Neural progenitor cell (in vitro differentiated cells): ENCODE results near the gene SPTBN1. TPM values are rescaled to one million over a fixed set of nuclear protein-coding genes. Genes with fewer than 3 reads are reported as not detected.

Experiments
- DNase-seq: peaks from one replicate; pipeline ENCODE4 v3.0.0-alpha.2; 2016; ENCODE audit warnings: low spot score
- H2AFZ ChIP-seq: fragments of 200-600 bp; sonication (generic); replicated peaks from 2 replicates; pipeline ENCODE4 v1.6.1; 2016; ENCODE audit warnings: antibody characterized with exemption
- H3F3A ChIP-seq: fragments of 200-600 bp; sonication (generic); 2 replicates; pipeline ENCODE4 v1.6.1; 2016; ENCODE audit warnings: antibody characterized with exemption, low read depth
- H3K27ac ChIP-seq: fragments of 200-600 bp; sonication (generic); 2 replicates; pipeline ENCODE4 v1.5.1; 2016; ENCODE audit warnings: mild to moderate bottlenecking
- H3K27me3 ChIP-seq: fragments of 200-600 bp; sonication (generic); 2 replicates; pipeline ENCODE4 v1.6.1; 2016; ENCODE audit warnings: mild to moderate bottlenecking, moderate library complexity
- H3K36me3 ChIP-seq: fragments of 200-600 bp; sonication (generic); 2 replicates; pipeline ENCODE4 v1.5.1; 2016
- H3K4me1 ChIP-seq: fragments of 200-600 bp; sonication (generic); 2 replicates; pipeline ENCODE4 v1.6.1; 2016; ENCODE audit warnings: mixed run types
- H3K4me2 ChIP-seq: fragments of 200-600 bp; sonication (generic); 2 replicates; pipeline ENCODE4 v1.6.1; 2016
- H3K4me3 ChIP-seq: fragments of 200-600 bp; sonication (generic); 2 replicates; pipeline ENCODE4 v1.5.1; 2016
- H3K79me2 ChIP-seq: fragments of 200-600 bp; sonication (generic); 2 replicates; pipeline ENCODE4 v1.6.1; 2016; ENCODE audit warnings: low read depth
- H3K9ac ChIP-seq: fragments of 200-600 bp; sonication (generic); 2 replicates; pipeline ENCODE4 v1.6.1; 2016
- H3K9me3 ChIP-seq: fragments of 200-600 bp; sonication (generic); 2 replicates; pipeline ENCODE4 v1.5.1; 2016; ENCODE audit warnings: low read depth
- H4K20me1 ChIP-seq: fragments of 200-600 bp; sonication (generic); 2 replicates; pipeline ENCODE4 v1.6.1; 2016; ENCODE audit warnings: low read depth
- H3K27ac Mint-ChIP-seq: 3 replicates; pipeline ENCODE4 v1.8.0; 2021; ENCODE audit warnings: mixed read lengths
- H3K27me3 Mint-ChIP-seq: 2 replicates; pipeline ENCODE4 v1.8.0; 2022; ENCODE audit warnings: low read depth, mild to moderate bottlenecking, inconsistent platforms, moderate library complexity, mixed read lengths; ENCODE audit not compliant: insufficient read depth
- H3K36me3 Mint-ChIP-seq: 3 replicates; pipeline ENCODE4 v1.8.0; 2021; ENCODE audit warnings: mixed read lengths
- H3K4me1 Mint-ChIP-seq: 3 replicates; pipeline ENCODE4 v1.8.0; 2021; ENCODE audit warnings: mixed read lengths
- H3K4me3 Mint-ChIP-seq: 3 replicates; pipeline ENCODE4 v1.8.0; 2021; ENCODE audit warnings: mild to moderate bottlenecking, moderate library complexity, mixed read lengths
- H3K9me3 Mint-ChIP-seq: 3 replicates; pipeline ENCODE4 v1.8.0; 2020; ENCODE audit warnings: mixed read lengths
- EZH2 ChIP-seq: fragments of 200-600 bp; sonication (generic); IDR thresholded peaks from 2 replicates; pipeline ENCODE4 v1.6.1; 2017; ENCODE audit warnings: antibody characterized with exemption, mild to moderate bottlenecking, moderate library complexity
- EZH2phosphoT487 ChIP-seq: fragments of 200-600 bp; sonication (generic); IDR thresholded peaks from 2 replicates; pipeline ENCODE4 v1.6.1; 2017; ENCODE audit warnings: antibody characterized with exemption
- total RNA-seq: library from RNA; depleted of rRNA; stranded (reverse); fragments of >200 nt; gene quantifications from 2 replicates; pipeline ENCODE4 v1.2.3, GENCODE V29; 2015; ENCODE audit warnings: low replicate concordance
- TF ChIP-seq, protein P1 (sequence below): fragments of 200-600 bp; sonication (generic); IDR thresholded peaks from 2 replicates; pipeline ENCODE4 v1.5.1; 2017; ENCODE audit warnings: antibody characterized with exemption, mild to moderate bottlenecking

Gene SPTBN1
- total RNA-seq, 1 donor from 2014 or later, result 94.2 TPM

GRCh38 chr2:54710216-54710615 lies 254.1 kb downstream of the SPTBN1 start:
- Histone ChIP-seq H3K36me3 (no peaks in the 10 kb centered on the region), H3K27me3 (no peaks in the 10 kb centered on the region), H3K4me3 (no peak overlapping the region), H3K4me1 (peaks cover 4% of the 10 kb centered on the region), H4K20me1 (no peaks in the 10 kb centered on the region), H3F3A (no peaks in the 10 kb centered on the region), H3K79me2 (no peaks in the 10 kb centered on the region), H3K9me3 (no peaks in the 10 kb centered on the region), H2AFZ (no peak overlapping the region), H3K9ac (no peak overlapping the region), H3K4me2 (no peak overlapping the region), H3K27ac (no peak overlapping the region)
- Mint-ChIP-seq H3K9me3 (no peaks in the 10 kb centered on the region), H3K36me3 (no peaks in the 10 kb centered on the region), H3K4me1 (no peaks in the 10 kb centered on the region), H3K27ac (no peak overlapping the region), H3K27me3 (peaks cover 4% of the 10 kb centered on the region), H3K4me3 (no peak overlapping the region)
- TF ChIP-seq EZH2phosphoT487, result no peak
- TF ChIP-seq EZH2, result no peak
- TF ChIP-seq, protein P1, sequence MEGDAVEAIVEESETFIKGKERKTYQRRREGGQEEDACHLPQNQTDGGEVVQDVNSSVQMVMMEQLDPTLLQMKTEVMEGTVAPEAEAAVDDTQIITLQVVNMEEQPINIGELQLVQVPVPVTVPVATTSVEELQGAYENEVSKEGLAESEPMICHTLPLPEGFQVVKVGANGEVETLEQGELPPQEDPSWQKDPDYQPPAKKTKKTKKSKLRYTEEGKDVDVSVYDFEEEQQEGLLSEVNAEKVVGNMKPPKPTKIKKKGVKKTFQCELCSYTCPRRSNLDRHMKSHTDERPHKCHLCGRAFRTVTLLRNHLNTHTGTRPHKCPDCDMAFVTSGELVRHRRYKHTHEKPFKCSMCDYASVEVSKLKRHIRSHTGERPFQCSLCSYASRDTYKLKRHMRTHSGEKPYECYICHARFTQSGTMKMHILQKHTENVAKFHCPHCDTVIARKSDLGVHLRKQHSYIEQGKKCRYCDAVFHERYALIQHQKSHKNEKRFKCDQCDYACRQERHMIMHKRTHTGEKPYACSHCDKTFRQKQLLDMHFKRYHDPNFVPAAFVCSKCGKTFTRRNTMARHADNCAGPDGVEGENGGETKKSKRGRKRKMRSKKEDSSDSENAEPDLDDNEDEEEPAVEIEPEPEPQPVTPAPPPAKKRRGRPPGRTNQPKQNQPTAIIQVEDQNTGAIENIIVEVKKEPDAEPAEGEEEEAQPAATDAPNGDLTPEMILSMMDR, result no peak
- DNase-seq, result no peak

GRCh38 chr2:54712516-54712915 lies 256.4 kb downstream of the SPTBN1 start:
- TF ChIP-seq EZH2phosphoT487 (no peak), EZH2 (no peak)
- TF ChIP-seq, protein P1, result no peak
- H3K4me1 Mint-ChIP-seq, result no peaks in the 10 kb centered on the region
- no peak overlapping the region for H3K4me3 Mint-ChIP-seq

DNA sequence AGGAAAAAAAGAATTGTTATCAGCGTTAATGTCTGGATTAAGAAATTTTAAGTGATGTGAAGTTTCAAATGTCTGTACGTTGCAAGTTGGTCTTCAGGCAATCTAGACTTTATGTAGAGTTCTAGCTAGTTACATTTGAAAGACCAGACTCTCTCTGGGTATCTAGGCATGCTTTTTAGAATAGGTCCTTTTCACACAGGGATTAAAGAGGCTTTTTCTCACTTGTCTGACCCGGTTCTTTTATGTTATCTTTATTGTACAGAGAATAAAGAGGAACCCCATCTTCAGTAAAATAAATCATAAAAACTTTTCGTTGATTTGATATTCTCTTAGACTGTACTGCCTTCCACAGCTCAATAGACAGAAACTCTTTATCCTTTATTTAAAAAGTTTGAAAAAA lies 258.9 kb downstream of the SPTBN1 start:
- Mint-ChIP-seq H3K27ac (no peak overlapping the region), H3K27me3 (peaks cover 4% of the 10 kb centered on the region), H3K36me3 (no peaks in the 10 kb centered on the region), H3K4me1 (no peaks in the 10 kb centered on the region), H3K9me3 (no peaks in the 10 kb centered on the region), H3K4me3 (no peak overlapping the region)
- Histone ChIP-seq H3K4me2 (no peak overlapping the region), H3K4me1 (peaks cover 4% of the 10 kb centered on the region), H3K36me3 (no peaks in the 10 kb centered on the region), H3K27ac (no peak overlapping the region), H3F3A (no peaks in the 10 kb centered on the region), H3K79me2 (no peaks in the 10 kb centered on the region), H3K9ac (no peak overlapping the region), H3K9me3 (no peaks in the 10 kb centered on the region), H3K27me3 (peaks cover 30% of the 10 kb centered on the region), H2AFZ (no peak overlapping the region), H4K20me1 (no peaks in the 10 kb centered on the region), H3K4me3 (no peak overlapping the region)
- DNase-seq, result no peak
- TF ChIP-seq, protein P1, result no peak
- TF ChIP-seq EZH2 (no peak), EZH2phosphoT487 (no peak)

More at GRCh38 chr2:54712516-54712915, 256.4 kb downstream of the SPTBN1 start:
- Histone ChIP-seq H3K27ac (no peak overlapping the region), H3K9me3 (no peaks in the 10 kb centered on the region), H3K79me2 (no peaks in the 10 kb centered on the region), H3K4me1 (peaks cover 4% of the 10 kb centered on the region), H2AFZ (no peak overlapping the region), H3K4me3 (no peak overlapping the region), H3K27me3 (peaks cover 5% of the 10 kb centered on the region), H3K36me3 (no peaks in the 10 kb centered on the region), H3F3A (no peaks in the 10 kb centered on the region), H3K9ac (no peak overlapping the region), H3K4me2 (no peak overlapping the region), H4K20me1 (no peaks in the 10 kb centered on the region)
- Mint-ChIP-seq H3K9me3 (no peaks in the 10 kb centered on the region), H3K36me3 (no peaks in the 10 kb centered on the region), H3K27ac (no peak overlapping the region), H3K27me3 (peaks cover 4% of the 10 kb centered on the region)
- no peak for DNase-seq
